Metanephros (tissue), 1 donor: ENCODE measurements around the gene MYLK3. TPM values are rescaled to one million over a fixed set of nuclear protein-coding genes. Genes with fewer than 3 reads are reported as not detected.

Source experiments
- total RNA-seq: library from RNA; depleted of rRNA; stranded (reverse); fragments of >200 nt; gene quantifications from one replicate; pipeline ENCODE4 v1.2.3, GENCODE V29; 2014

Gene MYLK3
- total RNA-seq, result 15.2 TPM

GRCh38 chr16:46747777-46748651 is at the start of gene MYLK3:
Gene MYLK3, minus strand, starts transcription at chr16:46748344. Its CDS starts 151 bp downstream, at chr16:46748193.

GRCh38 chr16:46689365-46690280 is 58.5 kb downstream of the MYLK3 start, which contains the start of gene ORC6:
Gene ORC6, plus strand, starts transcription at chr16:46689659. Its CDS starts 47 bp downstream, at chr16:46689706.

DNA sequence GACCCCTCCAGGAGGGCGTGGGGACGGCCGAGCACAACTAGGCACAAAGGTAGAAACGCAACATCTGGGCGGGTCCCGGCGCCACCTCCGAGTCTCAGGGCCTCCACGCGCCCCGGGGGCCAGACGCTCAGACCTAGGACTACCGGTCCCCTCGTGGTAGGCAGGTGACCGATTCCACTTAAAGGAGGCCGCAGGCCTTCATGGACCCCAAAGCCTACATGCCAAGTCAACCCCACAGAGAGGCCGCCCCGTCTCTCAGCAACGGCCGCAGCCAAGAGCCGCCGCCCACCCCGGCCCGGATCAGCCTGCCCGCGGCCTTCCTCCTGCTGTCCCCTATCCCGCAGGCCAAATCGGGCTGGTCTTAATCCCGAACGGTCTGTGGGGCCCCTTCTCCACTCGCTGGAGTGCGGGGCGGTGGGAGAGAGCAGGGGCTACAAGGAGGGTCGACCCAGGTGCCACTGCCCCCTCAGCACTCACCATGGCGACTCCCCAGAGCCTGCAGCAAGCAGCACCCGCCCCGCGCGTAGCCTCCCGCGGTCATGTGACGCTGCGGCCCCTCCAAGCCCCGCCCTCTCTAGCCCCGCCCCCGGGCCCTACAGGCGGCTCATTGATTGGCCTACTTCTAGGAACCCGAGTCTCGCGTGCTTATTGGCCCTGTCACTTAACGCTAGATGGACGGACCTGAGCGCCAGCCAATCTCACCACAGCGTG is 59.3 kb downstream of the MYLK3 start, which contains the start of gene VPS35:
Gene VPS35 (minus strand): TSS at position 525 of the 711 bp plus-strand sequence. CDS start 45 bp downstream, at position 480.

Other genes starting within 250 kb of the MYLK3 start
- 6.0 TPM for gene SHCBP1, start 127.0 kb downstream of the MYLK3 start, total RNA-seq
- 86.1 TPM for gene VPS35, start 59.2 kb downstream of the MYLK3 start, total RNA-seq
- 10.8 TPM for gene ORC6, start 58.7 kb downstream of the MYLK3 start, total RNA-seq
- gene C16orf87, start 82.8 kb upstream of the MYLK3 start, total RNA-seq, result 11.6 TPM
- 29.4 TPM for gene GPT2, start 136.0 kb upstream of the MYLK3 start, total RNA-seq
- gene DNAJA2, start 225.3 kb upstream of the MYLK3 start, total RNA-seq, result 53.9 TPM